CD4-positive, CD25-positive, alpha-beta regulatory T cell (primary cell): ENCODE results near the gene OR2F1. TPM values are rescaled to one million over a fixed set of nuclear protein-coding genes. Genes with fewer than 3 reads are reported as not detected.

Source experiments
- ATAC-seq, 2 donors: fragments of 150-1000 bp; cut with Tn5 transposase; one replicate each; pipeline ENCODE4 v1.10.0; 2021; ENCODE audit warnings: low read depth in 2 of 2, moderate number of reproducible peaks in 2 of 2, moderate library complexity in 1 of 2
- DNase-seq, 3 donors: peaks; one replicate each; pipeline versions ENCODE4 v3.0.0 to v3.0.0-alpha.2; 2012 to 2022; ENCODE audit warnings: mixed read lengths in 1 of 3
- H3K27ac ChIP-seq: one replicate; pipeline ENCODE4 v1.7.0; 2013; ENCODE audit warnings: mild to moderate bottlenecking, low read length; ENCODE audit not compliant: insufficient read depth, poor library complexity, severe bottlenecking
- H3K27me3 ChIP-seq: one replicate; pipeline ENCODE4 v1.7.0; 2013; ENCODE audit warnings: low read length; ENCODE audit not compliant: control insufficient read depth, insufficient read depth
- H3K36me3 ChIP-seq: one replicate; pipeline ENCODE4 v1.7.0; 2013; ENCODE audit warnings: mild to moderate bottlenecking, low read length, moderate library complexity; ENCODE audit not compliant: control insufficient read depth, insufficient read depth
- H3K4me1 ChIP-seq: 2 replicates; pipeline ENCODE4 v1.7.0; 2013; ENCODE audit warnings: mild to moderate bottlenecking, low read length; ENCODE audit not compliant: insufficient read depth, control insufficient read depth, poor library complexity, severe bottlenecking
- H3K4me3 ChIP-seq: one replicate; pipeline ENCODE4 v1.7.0; 2013; ENCODE audit warnings: low read depth, mild to moderate bottlenecking, low read length, moderate library complexity
- H3K9me3 ChIP-seq, 2 experiments: 1 replicate in 1 of 2; 2 replicates in 1 of 2; pipeline ENCODE4 v1.7.0; 2013; ENCODE audit warnings: low read length in 2 of 2, mild to moderate bottlenecking in 1 of 2, moderate library complexity in 1 of 2; ENCODE audit not compliant: control insufficient read depth in 2 of 2
- H3K27ac Mint-ChIP-seq, 3 donors: one replicate each; pipeline ENCODE4 v1.8.0; 2020 to 2022; ENCODE audit warnings: mild to moderate bottlenecking in 3 of 3, mixed read lengths in 3 of 3, moderate library complexity in 2 of 3
- H3K27me3 Mint-ChIP-seq: one replicate; pipeline ENCODE4 v1.8.0; 2022; ENCODE audit warnings: mild to moderate bottlenecking, mixed read lengths
- H3K36me3 Mint-ChIP-seq: one replicate; pipeline ENCODE4 v1.8.0; 2020; ENCODE audit warnings: mixed read lengths
- H3K4me1 Mint-ChIP-seq, 4 donors: one replicate each; pipeline ENCODE4 v1.8.0; 2020 to 2022; ENCODE audit warnings: mixed read lengths in 4 of 4, mild to moderate bottlenecking in 1 of 4
- H3K4me3 Mint-ChIP-seq, 4 donors: one replicate each; pipeline ENCODE4 v1.8.0; 2020 to 2022; ENCODE audit warnings: mild to moderate bottlenecking in 4 of 4, mixed read lengths in 4 of 4, moderate library complexity in 3 of 4
- H3K9me3 Mint-ChIP-seq, 7 donors: one replicate each; pipeline ENCODE4 v1.8.0; 2020 to 2022; ENCODE audit warnings: mixed read lengths in 7 of 7, mild to moderate bottlenecking in 3 of 7, moderate library complexity in 2 of 7
- polyA plus RNA-seq, 4 donors: library from polyadenylated mRNA; unstranded; fragments of 300-500 nt; fragmentation: Illumina TruSeq; gene quantifications; one replicate each; pipeline ENCODE4 v1.2.3, GENCODE V29; 2021
- total RNA-seq: library from RNA; stranded (reverse); gene quantifications from one replicate; pipeline ENCODE4 v1.2.3, GENCODE V29; 2022

Gene OR2F1
- total and polyA plus RNA-seq, 5 donors from 2014 or later, result not detected

- H3K27me3 ChIP-seq, result no peaks in the 10 kb centered on the region
- no peaks in the 10 kb centered on the region for H3K36me3 ChIP-seq
- no peak overlapping the region for H3K27ac Mint-ChIP-seq
- no peak overlapping the region for H3K27ac ChIP-seq
- peaks cover 0 to 11% (median 7%) of the 10 kb centered on the region in 4 donors for H3K4me1 Mint-ChIP-seq
- no peaks in the 10 kb centered on the region for H3K4me1 ChIP-seq
- H3K9me3 ChIP-seq, result peaks cover 0 to 3% of the 10 kb centered on the region in 2 experiments
- H3K27me3 Mint-ChIP-seq, result no peaks in the 10 kb centered on the region
- ATAC-seq (no peak), DNase-seq (no peak)
- H3K36me3 Mint-ChIP-seq, result no peaks in the 10 kb centered on the region
- peaks cover 0 to 5% (median 2%) of the 10 kb centered on the region in 7 donors for H3K9me3 Mint-ChIP-seq
- H3K4me3 Mint-ChIP-seq, result peak overlapping the region in 1 of 4 donors; percentile 5
- H3K4me3 ChIP-seq, result no peak overlapping the region
These were observed 18.3 kb upstream of the OR2F1 start for GRCh38 chr7:143936087-143937009.

- H3K36me3 ChIP-seq, result no peaks in the 10 kb centered on the region
- H3K9me3 ChIP-seq, result no peaks in the 10 kb centered on the region
- Mint-ChIP-seq H3K9me3 (peaks cover 0 to 1% (median 0%) of the 10 kb centered on the region in 7 donors), H3K4me1 (no peaks in the 10 kb centered on the region), H3K27me3 (peaks cover 11% of the 10 kb centered on the region), H3K36me3 (no peaks in the 10 kb centered on the region), H3K27ac (no peak overlapping the region), H3K4me3 (no peak overlapping the region)
- DNase-seq (no peak), ATAC-seq (no peak)
- no peaks in the 10 kb centered on the region for H3K27me3 ChIP-seq
- H3K4me3 ChIP-seq, result no peak overlapping the region
- H3K27ac ChIP-seq, result no peak overlapping the region
- H3K4me1 ChIP-seq, result no peaks in the 10 kb centered on the region
These were observed 16.0 kb upstream of the OR2F1 start for GRCh38 chr7:143938379-143939243.

GRCh38 chr7:143945423-143945822 lies 9.2 kb upstream of the OR2F1 start:
- DNase-seq (no peak), ATAC-seq (no peak)
- no peaks in the 10 kb centered on the region for H3K9me3 ChIP-seq
- H3K27ac ChIP-seq, result no peak overlapping the region
- no peak overlapping the region for H3K4me3 ChIP-seq
- Mint-ChIP-seq H3K36me3 (no peaks in the 10 kb centered on the region), H3K27me3 (peaks cover 19% of the 10 kb centered on the region), H3K4me1 (no peaks in the 10 kb centered on the region), H3K27ac (no peak overlapping the region), H3K4me3 (no peak overlapping the region), H3K9me3 (peaks cover 0 to 7% (median 0%) of the 10 kb centered on the region in 7 donors)
- H3K36me3 ChIP-seq, result no peaks in the 10 kb centered on the region
- no peaks in the 10 kb centered on the region for H3K4me1 ChIP-seq
- H3K27me3 ChIP-seq, result peaks cover 13% of the 10 kb centered on the region

- Mint-ChIP-seq H3K27ac (no peak overlapping the region), H3K9me3 (peaks cover 0 to 7% (median 0%) of the 10 kb centered on the region in 7 donors), H3K36me3 (no peaks in the 10 kb centered on the region), H3K27me3 (peaks cover 19% of the 10 kb centered on the region), H3K4me3 (no peak overlapping the region), H3K4me1 (no peaks in the 10 kb centered on the region)
- H3K36me3 ChIP-seq, result no peaks in the 10 kb centered on the region
- DNase-seq (no peak), ATAC-seq (no peak)
- H3K4me1 ChIP-seq, result no peaks in the 10 kb centered on the region
- H3K27ac ChIP-seq, result no peak overlapping the region
- peaks cover 13% of the 10 kb centered on the region for H3K27me3 ChIP-seq
- no peak overlapping the region for H3K4me3 ChIP-seq
- no peaks in the 10 kb centered on the region for H3K9me3 ChIP-seq
These were observed 7.5 kb upstream of the OR2F1 start for GRCh38 chr7:143947111-143947510.

- Histone ChIP-seq H3K4me1 (no peaks in the 10 kb centered on the region), H3K9me3 (no peaks in the 10 kb centered on the region), H3K27me3 (peaks cover 13% of the 10 kb centered on the region), H3K36me3 (no peaks in the 10 kb centered on the region), H3K27ac (no peak overlapping the region), H3K4me3 (no peak overlapping the region)
- Mint-ChIP-seq H3K36me3 (no peaks in the 10 kb centered on the region), H3K27me3 (peaks cover 15% of the 10 kb centered on the region), H3K4me1 (no peaks in the 10 kb centered on the region), H3K9me3 (peaks cover 0 to 7% (median 1%) of the 10 kb centered on the region in 7 donors), H3K27ac (no peak overlapping the region), H3K4me3 (no peak overlapping the region)
- ATAC-seq (no peak), DNase-seq (no peak)
These were observed 5.9 kb upstream of the OR2F1 start for GRCh38 chr7:143948733-143949132.

- Mint-ChIP-seq H3K4me3 (no peak overlapping the region), H3K27me3 (peaks cover 12% of the 10 kb centered on the region)
- H3K36me3 ChIP-seq, result no peaks in the 10 kb centered on the region
These were observed 1.2 kb upstream of the OR2F1 start for GRCh38 chr7:143953421-143953820.

GRCh38 chr7:143954135-143954534 lies 509 bp upstream of the OR2F1 start:
- ATAC-seq, result no peak

More at GRCh38 chr7:143953421-143953820, 1.2 kb upstream of the OR2F1 start:
- Mint-ChIP-seq H3K9me3 (peaks cover 0 to 2% (median 0%) of the 10 kb centered on the region in 7 donors), H3K4me1 (no peaks in the 10 kb centered on the region), H3K27ac (no peak overlapping the region), H3K36me3 (no peaks in the 10 kb centered on the region)
- DNase-seq (no peak), ATAC-seq (no peak)
- no peaks in the 10 kb centered on the region for H3K9me3 ChIP-seq
- H3K4me3 ChIP-seq, result no peak overlapping the region
- H3K4me1 ChIP-seq, result no peaks in the 10 kb centered on the region
- H3K27ac ChIP-seq, result no peak overlapping the region
- peaks cover 15% of the 10 kb centered on the region for H3K27me3 ChIP-seq

More at GRCh38 chr7:143954135-143954534, 509 bp upstream of the OR2F1 start:
- Mint-ChIP-seq H3K4me3 (no peak overlapping the region), H3K4me1 (no peaks in the 10 kb centered on the region), H3K9me3 (peaks cover 0 to 2% (median 0%) of the 10 kb centered on the region in 7 donors), H3K27ac (no peak overlapping the region), H3K36me3 (no peaks in the 10 kb centered on the region), H3K27me3 (peaks cover 12% of the 10 kb centered on the region)
- Histone ChIP-seq H3K4me3 (no peak overlapping the region), H3K27ac (no peak overlapping the region), H3K4me1 (no peaks in the 10 kb centered on the region), H3K27me3 (peaks cover 12% of the 10 kb centered on the region), H3K9me3 (no peaks in the 10 kb centered on the region), H3K36me3 (no peaks in the 10 kb centered on the region)
- DNase-seq, result no peak
